ENCODE measurements around the gene LMBRD1.
"Not testable (repeated sequence)": the region's sequence is repeated elsewhere in the genome, so short reads cannot be mapped to it uniquely, and the experiment has no call there.

The LMBRD1 gene

GRCh38 chr6:69796642-69797390, at the start of gene LMBRD1:
LMBRD1 (minus strand) TSS chr6:69797010; CDS start chr6:69796881, 129 bp downstream.
- no peak for FAIRE-seq
- peak; percentile 86 for DNase-seq (ENCODE audit: low spot score)

GRCh38 chr6:69846312-69846711, 49.5 kb upstream of the LMBRD1 start:
- DNase-seq (ENCODE audit: low spot score) (no peak), FAIRE-seq (no peak)

GRCh38 chr6:69843189-69843588, 46.4 kb upstream of the LMBRD1 start:
- no peak for FAIRE-seq
- DNase-seq (ENCODE audit: low spot score) = no peak

GRCh38 chr6:69841862-69842261, 45.1 kb upstream of the LMBRD1 start:
- no peak for DNase-seq (ENCODE audit: low spot score)
- FAIRE-seq = no peak

GRCh38 chr6:69835414-69836179, 38.8 kb upstream of the LMBRD1 start:
- DNase-seq (ENCODE audit: low spot score) = peak; percentile 42
- no peak for FAIRE-seq

- FAIRE-seq = no peak
Observed at GRCh38 chr6:69832558-69832957, 35.7 kb upstream of the LMBRD1 start.

GRCh38 chr6:69827276-69827893, 30.6 kb upstream of the LMBRD1 start:
- FAIRE-seq (no peak), DNase-seq (ENCODE audit: low spot score) (no peak)

More at GRCh38 chr6:69832558-69832957, 35.7 kb upstream of the LMBRD1 start:
- DNase-seq (ENCODE audit: low spot score) = no peak

GRCh38 chr6:69825904-69826303, 29.1 kb upstream of the LMBRD1 start:
- no peak for FAIRE-seq
- DNase-seq (ENCODE audit: low spot score) = no peak

GRCh38 chr6:69824355-69824754, 27.5 kb upstream of the LMBRD1 start:
- not testable (repeated sequence) for DNase-seq (ENCODE audit: low spot score); FAIRE-seq

GRCh38 chr6:69820438-69820837, 23.6 kb upstream of the LMBRD1 start:
- DNase-seq (ENCODE audit: low spot score) (no peak), FAIRE-seq (no peak)

GRCh38 chr6:69820018-69820417, 23.2 kb upstream of the LMBRD1 start:
- FAIRE-seq (no peak), DNase-seq (ENCODE audit: low spot score) (no peak)

GRCh38 chr6:69819138-69819537, 22.3 kb upstream of the LMBRD1 start:
- DNase-seq (ENCODE audit: low spot score) = no peak
- FAIRE-seq = no peak

- no peak for DNase-seq (ENCODE audit: low spot score)
Observed at GRCh38 chr6:69818223-69818930, 21.6 kb upstream of the LMBRD1 start.

GRCh38 chr6:69817358-69817757, 20.5 kb upstream of the LMBRD1 start:
- DNase-seq (ENCODE audit: low spot score) (no peak), FAIRE-seq (no peak)

More at GRCh38 chr6:69818223-69818930, 21.6 kb upstream of the LMBRD1 start:
- no peak for FAIRE-seq

GRCh38 chr6:69816569-69816968, 19.8 kb upstream of the LMBRD1 start:
- DNase-seq (ENCODE audit: low spot score) (no peak), FAIRE-seq (no peak)

GRCh38 chr6:69816026-69816425, 19.2 kb upstream of the LMBRD1 start:
- FAIRE-seq (no peak), DNase-seq (ENCODE audit: low spot score) (no peak)

- DNase-seq (ENCODE audit: low spot score) = no peak
- no peak for FAIRE-seq
Observed at GRCh38 chr6:69813508-69813907, 16.7 kb upstream of the LMBRD1 start.

GRCh38 chr6:69812746-69813427, 16.1 kb upstream of the LMBRD1 start:
- DNase-seq (ENCODE audit: low spot score) (no peak), FAIRE-seq (no peak)

- FAIRE-seq (no peak), DNase-seq (ENCODE audit: low spot score) (no peak)
Observed at GRCh38 chr6:69802995-69803394, 6.2 kb upstream of the LMBRD1 start.

GRCh38 chr6:69801711-69802110, 4.9 kb upstream of the LMBRD1 start:
- FAIRE-seq = no peak

GRCh38 chr6:69801225-69801624, 4.4 kb upstream of the LMBRD1 start:
- FAIRE-seq (no peak), DNase-seq (ENCODE audit: low spot score) (no peak)

More at GRCh38 chr6:69801711-69802110, 4.9 kb upstream of the LMBRD1 start:
- no peak for DNase-seq (ENCODE audit: low spot score)
